GM12878 (cell line): ENCODE data around the gene SULF2. TPM values are rescaled to one million over a fixed set of nuclear protein-coding genes. Genes with fewer than 3 reads are reported as not detected.

ENCODE experiments used
- ATAC-seq: fragments of 200-7000 bp; cut with Tn5 transposase; 3 replicates; pipeline ENCODE4 v1.9.1; 2020; ENCODE audit warnings: mild to moderate bottlenecking, moderate library complexity
- BruUV-seq: library from RNA; stranded (reverse); fragments of 400-500 nt; replicated peaks from 2 replicates; lab custom pipeline; 2021; lab: Mats Ljungman, UMichigan
- CTCF ChIA-PET: fragments of 300-600 bp; sonication (Branson Sonifier 250); formaldehyde crosslinking; extraction: SDS; loops from one replicate; lab custom pipeline; 2021; ENCODE audit warnings: inconsistent platforms; lab: Yijun Ruan, JAX
- POLR2A ChIA-PET: fragments of 350-600 bp; formaldehyde crosslinking; extraction: SDS; loops from one replicate; lab custom pipeline; 2021; ENCODE audit warnings: inconsistent platforms; lab: Charles Lee
- RAD21 ChIA-PET: fragments of 300-600 bp; sonication (Branson Sonifier 250); formaldehyde crosslinking; loops from one replicate; lab custom pipeline; 2023; ENCODE audit warnings: antibody characterized with exemption; ENCODE audit not compliant: unreplicated experiment; lab: Charles Lee
- SMC1A ChIA-PET: fragments of 300-600 bp; sonication (Branson Sonifier 250); formaldehyde crosslinking; loops from one replicate; lab custom pipeline; 2023; ENCODE audit not compliant: unreplicated experiment, uncharacterized antibody; lab: Charles Lee
- DNase-seq: peaks from one replicate; pipeline ENCODE4 v3.0.0-alpha.2; 2011; ENCODE audit warnings: low read depth, low spot score
- FAIRE-seq: peaks from 3 replicates; lab custom pipeline; 2011; peaks lifted over from hg19 to GRCh38; lab: Jason Lieb, UNC
- H2AFZ ChIP-seq: 2 replicates; pipeline ENCODE4 v1.6.0; 2011; ENCODE audit warnings: low read depth, low read length, control low read depth; ENCODE audit not compliant: control insufficient read depth
- H3K27ac ChIP-seq: 2 replicates; pipeline ENCODE4 v1.5.1; 2011; ENCODE audit warnings: control low read depth; ENCODE audit not compliant: control insufficient read depth, insufficient read depth
- H3K27me3 ChIP-seq, 2 experiments: replicated peaks in 1 of 2; 2 replicates each; pipeline versions ENCODE4 v1.6.0 to v1.6.1; 2011; ENCODE audit warnings: low read length in 1 of 2; ENCODE audit not compliant: control insufficient read depth in 2 of 2, insufficient read depth in 2 of 2
- H3K36me3 ChIP-seq, 2 experiments: 2 replicates each; pipeline ENCODE4 v1.5.1; 2011; ENCODE audit warnings: low read length in 1 of 2; ENCODE audit not compliant: control insufficient read depth in 2 of 2, insufficient read depth in 2 of 2
- H3K4me1 ChIP-seq: 2 replicates; pipeline ENCODE4 v1.6.1; 2011; ENCODE audit warnings: mild to moderate bottlenecking, low read length, moderate library complexity, mixed read lengths; ENCODE audit not compliant: control insufficient read depth, insufficient read depth
- H3K4me2 ChIP-seq: 2 replicates; pipeline ENCODE4 v1.6.0; 2011; ENCODE audit warnings: control low read depth; ENCODE audit not compliant: control insufficient read depth, insufficient read depth
- H3K4me3 ChIP-seq: fragments of 200-600 bp; sonication (generic); 2 replicates; pipeline ENCODE4 v1.5.1; 2016
- H3K79me2 ChIP-seq: 2 replicates; pipeline ENCODE4 v1.6.0; 2011; ENCODE audit warnings: low read length; ENCODE audit not compliant: control insufficient read depth, insufficient read depth
- H3K9ac ChIP-seq: 2 replicates; pipeline ENCODE4 v1.8.0; 2011; ENCODE audit warnings: low read length, control low read depth, mixed read lengths; ENCODE audit not compliant: control insufficient read depth, insufficient read depth
- H3K9me3 ChIP-seq: replicated peaks from 3 replicates; pipeline ENCODE4 v1.5.1; 2011; ENCODE audit warnings: mild to moderate bottlenecking, low read length; ENCODE audit not compliant: control insufficient read depth, insufficient read depth
- H4K20me1 ChIP-seq: 2 replicates; pipeline ENCODE4 v1.6.0; 2011; ENCODE audit not compliant: control insufficient read depth, insufficient read depth
- BMI1 ChIP-seq: fragments of 450-650 bp; IDR thresholded peaks from 2 replicates; pipeline ENCODE4 v1.6.1; 2016; ENCODE audit warnings: mild to moderate bottlenecking, moderate library complexity, borderline replicate concordance
- BRCA1 ChIP-seq: IDR thresholded peaks from 2 replicates; pipeline ENCODE4 v1.6.1; 2011; ENCODE audit warnings: low read depth, low read length, improper control_type of control experiment
- CHD1 ChIP-seq: IDR thresholded peaks from 2 replicates; pipeline ENCODE4 v1.6.1; 2012; ENCODE audit warnings: low read depth, low read length, improper control_type of control experiment
- FOS ChIP-seq: IDR thresholded peaks from 3 replicates; pipeline ENCODE4 v1.6.1; 2011; ENCODE audit warnings: borderline replicate concordance; ENCODE audit not compliant: insufficient read length; ENCODE audit errors: extremely low read depth
- FOXM1 ChIP-seq: IDR thresholded peaks from 2 replicates; pipeline ENCODE4 v1.6.1; 2012; ENCODE audit warnings: low read depth, mild to moderate bottlenecking, inconsistent platforms, low read length, moderate library complexity
- IKZF2 ChIP-seq, 2 experiments: fragments of 450-650 bp; IDR thresholded peaks; 2 replicates each; pipeline ENCODE4 v1.6.1; 2017; ENCODE audit warnings: mild to moderate bottlenecking in 2 of 2, moderate library complexity in 2 of 2
- KAT2A ChIP-seq: conservative IDR thresholded peaks from 2 replicates; pipeline ENCODE4 v1.6.1; 2011; ENCODE audit warnings: low read depth, low read length; ENCODE audit not compliant: control insufficient read depth
- SIX5 ChIP-seq: IDR thresholded peaks from 2 replicates; pipeline ENCODE4 v1.6.1; 2011; ENCODE audit warnings: mild to moderate bottlenecking, low read depth, low read length, moderate library complexity; ENCODE audit not compliant: severe bottlenecking
- SMC3 ChIP-seq: IDR thresholded peaks from 2 replicates; pipeline ENCODE4 v1.6.1; 2011; ENCODE audit warnings: low read length, improper control_type of control experiment, borderline replicate concordance
- SUPT20H ChIP-seq: IDR thresholded peaks from 2 replicates; pipeline ENCODE4 v1.6.1; 2011; ENCODE audit warnings: low read depth, mild to moderate bottlenecking, low read length, moderate library complexity, borderline replicate concordance; ENCODE audit not compliant: control insufficient read depth
- SUZ12 ChIP-seq: fragments of 200-600 bp; sonication (generic); IDR thresholded peaks from one replicate; pipeline ENCODE4 v1.6.1; 2018; ENCODE audit warnings: antibody characterized with exemption, mild to moderate bottlenecking; ENCODE audit not compliant: unreplicated experiment
- TAF1 ChIP-seq: IDR thresholded peaks from 2 replicates; pipeline ENCODE4 v1.6.1; 2011; ENCODE audit warnings: mild to moderate bottlenecking, low read depth, low read length, borderline replicate concordance
- TCF12 ChIP-seq: IDR thresholded peaks from 2 replicates; pipeline ENCODE4 v1.6.1; 2011; ENCODE audit warnings: low read depth, mild to moderate bottlenecking, low read length
- YBX1 ChIP-seq: fragments of 450-650 bp; IDR thresholded peaks from 2 replicates; pipeline ENCODE4 v1.6.1; 2016; ENCODE audit warnings: antibody characterized with exemption
- ZNF24 ChIP-seq: fragments of 450-650 bp; IDR thresholded peaks from 2 replicates; pipeline ENCODE4 v1.6.1; 2017; ENCODE audit warnings: antibody characterized with exemption, mild to moderate bottlenecking
- WGBS: methylation state at CpG from one replicate; pipeline ENCODE4 v1.1.6; 2016; ENCODE audit warnings: low lambda C conversion rate; ENCODE audit not compliant: insufficient replicate concordance, insufficient coverage; ENCODE audit errors: missing lambda C conversion rate; 5-methylcytosine and 5-hydroxymethylcytosine counted together
- in situ Hi-C: fragments of 300-500 bp; cut with MboI; formaldehyde crosslinking; loops from 9 replicates; pipeline ENCODE4 v1.14.3; 2018; ENCODE audit warnings: mixed read lengths
- intact Hi-C: fragments of 100-400 bp; cut with micrococcal nuclease; formaldehyde crosslinking; loops from one replicate; pipeline ENCODE4 v1.14.2; 2022; ENCODE audit not compliant: unreplicated experiment
- polyA plus RNA-seq, 11 experiments: library from polyadenylated mRNA; depleted of rRNA in 4 of 11; unstranded in 6 of 11; stranded (reverse) in 5 of 11; fragments of >200 nt; fragmentation: Nextera tagmentation in 4 of 11; fragmentation: Illumina TruSeq in 1 of 11; extraction: Ambion mirVana in 4 of 11; extraction: Trizol in 1 of 11; gene quantifications; 1 replicate in 1 of 11; 2 replicates in 10 of 11; pipeline versions ENCODE4 v1.2.1 to v1.2.3, GENCODE V29; 2011 to 2016; ENCODE audit warnings: inconsistent platforms in 2 of 11, missing spikeins in 2 of 11, low read depth in 1 of 11
- total RNA-seq, 4 experiments: library from RNA; depleted of rRNA in 3 of 4; stranded (reverse); fragments of >200 nt in 3 of 4; fragmentation: Illumina TruSeq in 1 of 4; extraction: Trizol in 1 of 4; gene quantifications; 2 replicates each; pipeline versions ENCODE4 v1.2.1 to v1.2.3, GENCODE V29; 2013 to 2021
- TF ChIP-seq, protein P1 (sequence below): fragments of 150-350 bp; IDR thresholded peaks from 2 replicates; pipeline ENCODE4 v1.6.1; 2016; ENCODE audit warnings: low read depth, low read length
- TF ChIP-seq, protein P2 (sequence below): fragments of 450-650 bp; IDR thresholded peaks from 2 replicates; pipeline ENCODE4 v1.6.1; 2017; ENCODE audit warnings: mild to moderate bottlenecking, moderate library complexity
- TF ChIP-seq, protein P3 (sequence below): IDR thresholded peaks from 2 replicates; pipeline ENCODE4 v1.6.1; 2012; ENCODE audit warnings: low read depth, low read length, improper control_type of control experiment

SULF2 gene
- total and polyA plus RNA-seq, 10 of the 15 experiments (the other 5 are each of a cell fraction or from before 2014, with no cell fraction given) = 0.69 to 4.1 (median 1.6) TPM

DNA sequence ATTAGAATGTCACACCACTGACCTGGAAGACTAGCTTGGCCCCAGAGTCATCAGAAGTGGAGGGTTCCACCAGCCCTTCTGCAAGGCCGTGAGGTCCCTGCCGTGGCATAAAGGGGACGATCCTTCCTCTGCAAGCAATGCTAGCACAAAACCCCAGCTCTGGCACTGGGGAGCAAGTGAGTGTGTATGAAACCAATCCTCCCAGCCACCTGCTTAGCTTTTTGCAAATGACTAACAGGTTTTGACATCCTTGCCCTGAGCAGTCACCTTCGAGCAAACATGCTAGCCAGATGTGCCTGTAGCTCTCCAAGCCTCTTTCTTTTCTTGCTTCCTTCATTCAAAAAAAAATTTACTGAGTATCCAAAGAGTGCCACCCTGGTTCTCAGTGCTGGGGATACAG is 8.6 kb downstream of the SULF2 start:
- Histone ChIP-seq H3K79me2 (no peaks in the 10 kb centered on the region), H3K36me3 (no peaks in the 10 kb centered on the region), H3K4me1 (no peaks in the 10 kb centered on the region), H3K4me2 (no peak overlapping the region), H3K27me3 (peaks cover 0 to 2% of the 10 kb centered on the region in 2 experiments; a peak in 1 of 4 replicates), H3K4me3 (no peak overlapping the region), H2AFZ (no peak overlapping the region), H4K20me1 (no peaks in the 10 kb centered on the region), H3K9ac (no peak overlapping the region), H3K9me3 (no peaks in the 10 kb centered on the region; the same call in 2 of the 3 replicates), H3K27ac (no peak overlapping the region)
- in situ Hi-C loops = no loop called here
- ATAC-seq = no peak
- intact Hi-C loops = no loop called here
- no peak for FAIRE-seq
- ChIA-PET CTCF (interaction anchor here (0.7 to 0.9 kb wide), 2 partner anchors 10 to 844 kb away, joined by 3 read pairs; no protein-coding TSS in a partner anchor), SMC1A (no interaction called here), RAD21 (no interaction called here), POLR2A (no interaction called here)
- WGBS = 18% methylated on average over 4 of the region's 4 CpGs
- DNase-seq = no peak
- no TSS peak for BruUV-seq
- no peak for TF ChIP-seq YBX1
- no peak for TF ChIP-seq BMI1
- TF ChIP-seq, protein P1, sequence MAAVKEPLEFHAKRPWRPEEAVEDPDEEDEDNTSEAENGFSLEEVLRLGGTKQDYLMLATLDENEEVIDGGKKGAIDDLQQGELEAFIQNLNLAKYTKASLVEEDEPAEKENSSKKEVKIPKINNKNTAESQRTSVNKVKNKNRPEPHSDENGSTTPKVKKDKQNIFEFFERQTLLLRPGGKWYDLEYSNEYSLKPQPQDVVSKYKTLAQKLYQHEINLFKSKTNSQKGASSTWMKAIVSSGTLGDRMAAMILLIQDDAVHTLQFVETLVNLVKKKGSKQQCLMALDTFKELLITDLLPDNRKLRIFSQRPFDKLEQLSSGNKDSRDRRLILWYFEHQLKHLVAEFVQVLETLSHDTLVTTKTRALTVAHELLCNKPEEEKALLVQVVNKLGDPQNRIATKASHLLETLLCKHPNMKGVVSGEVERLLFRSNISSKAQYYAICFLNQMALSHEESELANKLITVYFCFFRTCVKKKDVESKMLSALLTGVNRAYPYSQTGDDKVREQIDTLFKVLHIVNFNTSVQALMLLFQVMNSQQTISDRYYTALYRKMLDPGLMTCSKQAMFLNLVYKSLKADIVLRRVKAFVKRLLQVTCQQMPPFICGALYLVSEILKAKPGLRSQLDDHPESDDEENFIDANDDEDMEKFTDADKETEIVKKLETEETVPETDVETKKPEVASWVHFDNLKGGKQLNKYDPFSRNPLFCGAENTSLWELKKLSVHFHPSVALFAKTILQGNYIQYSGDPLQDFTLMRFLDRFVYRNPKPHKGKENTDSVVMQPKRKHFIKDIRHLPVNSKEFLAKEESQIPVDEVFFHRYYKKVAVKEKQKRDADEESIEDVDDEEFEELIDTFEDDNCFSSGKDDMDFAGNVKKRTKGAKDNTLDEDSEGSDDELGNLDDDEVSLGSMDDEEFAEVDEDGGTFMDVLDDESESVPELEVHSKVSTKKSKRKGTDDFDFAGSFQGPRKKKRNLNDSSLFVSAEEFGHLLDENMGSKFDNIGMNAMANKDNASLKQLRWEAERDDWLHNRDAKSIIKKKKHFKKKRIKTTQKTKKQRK = no peak
- TF ChIP-seq IKZF2 (IDR thresholded peaks at IDR 0.05) = no peak
- TF ChIP-seq SMC3 = no peak
- TF ChIP-seq TAF1 = no peak
- no peak for TF ChIP-seq TCF12
- TF ChIP-seq SIX5 = no peak
- TF ChIP-seq FOXM1 = no peak
- no peak for TF ChIP-seq ZNF24
- TF ChIP-seq SUPT20H = no peak
- TF ChIP-seq, protein P2, sequence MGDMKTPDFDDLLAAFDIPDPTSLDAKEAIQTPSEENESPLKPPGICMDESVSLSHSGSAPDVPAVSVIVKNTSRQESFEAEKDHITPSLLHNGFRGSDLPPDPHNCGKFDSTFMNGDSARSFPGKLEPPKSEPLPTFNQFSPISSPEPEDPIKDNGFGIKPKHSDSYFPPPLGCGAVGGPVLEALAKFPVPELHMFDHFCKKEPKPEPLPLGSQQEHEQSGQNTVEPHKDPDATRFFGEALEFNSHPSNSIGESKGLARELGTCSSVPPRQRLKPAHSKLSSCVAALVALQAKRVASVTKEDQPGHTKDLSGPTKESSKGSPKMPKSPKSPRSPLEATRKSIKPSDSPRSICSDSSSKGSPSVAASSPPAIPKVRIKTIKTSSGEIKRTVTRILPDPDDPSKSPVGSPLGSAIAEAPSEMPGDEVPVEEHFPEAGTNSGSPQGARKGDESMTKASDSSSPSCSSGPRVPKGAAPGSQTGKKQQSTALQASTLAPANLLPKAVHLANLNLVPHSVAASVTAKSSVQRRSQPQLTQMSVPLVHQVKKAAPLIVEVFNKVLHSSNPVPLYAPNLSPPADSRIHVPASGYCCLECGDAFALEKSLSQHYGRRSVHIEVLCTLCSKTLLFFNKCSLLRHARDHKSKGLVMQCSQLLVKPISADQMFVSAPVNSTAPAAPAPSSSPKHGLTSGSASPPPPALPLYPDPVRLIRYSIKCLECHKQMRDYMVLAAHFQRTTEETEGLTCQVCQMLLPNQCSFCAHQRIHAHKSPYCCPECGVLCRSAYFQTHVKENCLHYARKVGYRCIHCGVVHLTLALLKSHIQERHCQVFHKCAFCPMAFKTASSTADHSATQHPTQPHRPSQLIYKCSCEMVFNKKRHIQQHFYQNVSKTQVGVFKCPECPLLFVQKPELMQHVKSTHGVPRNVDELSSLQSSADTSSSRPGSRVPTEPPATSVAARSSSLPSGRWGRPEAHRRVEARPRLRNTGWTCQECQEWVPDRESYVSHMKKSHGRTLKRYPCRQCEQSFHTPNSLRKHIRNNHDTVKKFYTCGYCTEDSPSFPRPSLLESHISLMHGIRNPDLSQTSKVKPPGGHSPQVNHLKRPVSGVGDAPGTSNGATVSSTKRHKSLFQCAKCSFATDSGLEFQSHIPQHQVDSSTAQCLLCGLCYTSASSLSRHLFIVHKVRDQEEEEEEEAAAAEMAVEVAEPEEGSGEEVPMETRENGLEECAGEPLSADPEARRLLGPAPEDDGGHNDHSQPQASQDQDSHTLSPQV = no peak
- TF ChIP-seq CHD1 = no peak
- no peak for TF ChIP-seq FOS
- no peak for TF ChIP-seq SUZ12
- no peak for TF ChIP-seq KAT2A
- TF ChIP-seq BRCA1 = no peak
- TF ChIP-seq, protein P3, sequence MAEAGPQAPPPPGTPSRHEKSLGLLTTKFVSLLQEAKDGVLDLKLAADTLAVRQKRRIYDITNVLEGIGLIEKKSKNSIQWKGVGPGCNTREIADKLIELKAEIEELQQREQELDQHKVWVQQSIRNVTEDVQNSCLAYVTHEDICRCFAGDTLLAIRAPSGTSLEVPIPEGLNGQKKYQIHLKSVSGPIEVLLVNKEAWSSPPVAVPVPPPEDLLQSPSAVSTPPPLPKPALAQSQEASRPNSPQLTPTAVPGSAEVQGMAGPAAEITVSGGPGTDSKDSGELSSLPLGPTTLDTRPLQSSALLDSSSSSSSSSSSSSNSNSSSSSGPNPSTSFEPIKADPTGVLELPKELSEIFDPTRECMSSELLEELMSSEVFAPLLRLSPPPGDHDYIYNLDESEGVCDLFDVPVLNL = no peak
